GM18861 (cell line): ENCODE data around the gene PDCD4.

Experiments used
- ATAC-seq: cut with Tn5 transposase; IDR thresholded peaks from one replicate; pipeline ENCODE4 v1.9.1; 2021; ENCODE audit not compliant: unreplicated experiment

The PDCD4 gene

DNA sequence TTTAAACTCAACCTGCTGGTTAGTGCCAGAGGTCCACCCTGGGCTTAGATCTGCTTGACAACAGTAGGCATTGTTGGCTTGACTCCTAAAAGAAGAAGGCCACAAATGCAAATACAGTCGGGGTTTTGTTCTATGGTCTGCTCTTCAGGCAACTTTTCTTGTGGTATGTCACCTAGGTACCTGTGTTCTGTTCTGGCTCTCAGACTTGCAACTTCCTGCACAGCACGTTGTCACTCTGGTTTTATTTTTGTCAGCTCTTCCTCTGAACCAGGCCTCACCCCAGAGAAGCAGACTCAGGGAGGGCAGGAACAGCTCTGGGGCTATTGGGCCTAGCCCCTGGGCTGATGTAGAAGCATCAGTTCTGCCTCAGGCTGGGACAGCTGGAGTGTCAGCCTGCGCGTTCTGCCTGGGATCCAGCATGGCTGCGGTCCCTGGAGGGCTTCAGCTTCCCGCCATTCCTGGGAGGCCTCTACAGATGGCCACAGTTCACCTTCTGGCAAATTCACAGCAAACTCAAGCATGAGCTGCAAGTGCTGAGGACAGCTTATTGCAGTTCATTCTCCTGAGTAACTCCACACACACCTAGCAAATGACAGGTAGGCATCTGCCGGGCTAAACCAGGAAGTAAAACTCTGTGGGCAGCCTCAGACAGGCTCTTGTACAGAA lies 11.0 kb upstream of the PDCD4 start:
- peak; percentile 44 for ATAC-seq

DNA sequence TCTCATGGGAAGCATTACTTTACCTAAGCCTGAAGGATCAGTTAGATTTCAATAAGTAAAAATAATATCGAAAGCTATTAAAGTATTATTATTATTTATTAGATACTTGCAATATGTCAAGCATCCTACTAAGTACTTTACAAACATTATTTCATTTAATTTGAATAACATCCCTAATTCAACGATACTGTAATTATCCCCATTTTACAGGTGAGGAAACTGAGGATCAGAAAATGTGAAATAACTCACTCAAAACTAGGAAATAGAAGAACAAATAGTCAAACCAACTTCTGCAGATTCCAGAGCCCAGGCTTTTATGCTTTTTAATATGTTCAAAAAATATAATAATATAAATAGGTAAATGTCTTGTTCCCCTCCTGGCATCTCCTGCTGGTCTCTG lies 10.3 kb upstream of the PDCD4 start:
- no peak for ATAC-seq

DNA sequence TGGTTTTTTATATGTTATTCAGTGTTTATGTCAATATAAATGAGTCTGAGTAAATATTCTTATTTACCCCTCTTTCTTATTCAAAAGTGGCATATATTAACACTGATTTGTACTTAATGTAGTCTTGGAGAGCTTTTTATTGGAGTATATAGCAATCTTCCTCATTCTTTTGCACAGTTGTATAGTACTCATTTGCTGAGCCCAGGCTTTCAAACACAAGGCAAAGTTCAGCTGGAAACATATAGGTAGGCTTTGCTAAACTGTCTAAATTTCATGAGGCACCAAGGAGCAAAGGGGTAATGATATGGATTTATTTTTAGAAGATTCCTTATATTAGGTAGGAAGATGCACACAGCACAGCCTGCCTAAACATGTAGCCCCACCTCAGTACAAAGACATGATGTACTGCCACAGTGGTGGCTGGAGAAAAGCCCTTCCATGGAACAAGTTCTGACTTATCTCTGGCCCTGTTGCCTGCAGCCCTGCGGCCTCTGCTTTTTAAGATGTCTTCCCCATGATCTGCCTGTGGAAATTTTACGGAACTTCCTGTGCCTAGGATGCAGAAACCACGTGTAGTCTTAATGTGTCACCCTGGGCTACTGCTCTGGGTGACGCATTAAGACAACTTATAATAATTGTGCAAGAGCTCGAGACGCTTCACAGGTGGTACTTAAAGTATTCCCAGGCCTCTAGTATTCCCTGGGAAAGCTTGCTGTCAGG lies 9.6 kb upstream of the PDCD4 start:
- no peak for ATAC-seq

DNA sequence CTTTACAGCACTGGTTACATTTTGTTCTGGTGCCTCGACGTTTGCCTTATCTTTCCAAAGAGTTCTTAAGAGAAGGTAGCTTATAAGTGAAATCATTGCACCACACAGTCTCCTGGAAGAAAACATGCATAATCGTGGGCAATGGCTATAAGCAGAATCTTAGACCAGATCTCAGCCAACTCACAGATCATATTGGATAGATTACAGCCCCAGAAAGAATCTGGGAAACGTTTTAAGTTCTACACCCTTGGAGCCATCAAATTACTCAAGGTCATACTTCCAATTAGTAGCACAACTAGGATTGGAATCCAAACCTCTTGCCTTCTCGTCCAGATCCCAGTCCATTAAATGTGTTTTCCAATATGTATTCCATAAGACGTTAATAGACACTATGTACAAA lies 8.8 kb upstream of the PDCD4 start:
- ATAC-seq, result no peak

DNA sequence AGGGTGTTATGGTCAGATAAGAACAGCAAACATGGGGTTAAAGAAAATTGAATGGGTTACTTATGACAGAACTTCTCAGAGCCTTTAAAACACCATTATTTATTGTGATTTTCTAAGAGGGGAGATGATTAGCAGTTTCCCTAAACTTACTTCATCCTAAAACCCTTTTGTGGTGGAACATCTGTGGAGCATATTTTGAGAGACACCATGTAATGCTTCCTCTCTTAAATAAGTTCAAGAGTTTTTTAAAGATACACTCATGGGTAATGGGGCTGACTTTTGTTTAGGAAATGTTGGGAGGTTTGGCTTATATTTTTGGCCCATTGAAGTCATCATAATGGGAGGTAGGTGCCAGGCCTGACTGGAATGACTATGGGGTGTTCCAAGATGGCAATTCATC lies 8.4 kb upstream of the PDCD4 start:
- no peak for ATAC-seq

DNA sequence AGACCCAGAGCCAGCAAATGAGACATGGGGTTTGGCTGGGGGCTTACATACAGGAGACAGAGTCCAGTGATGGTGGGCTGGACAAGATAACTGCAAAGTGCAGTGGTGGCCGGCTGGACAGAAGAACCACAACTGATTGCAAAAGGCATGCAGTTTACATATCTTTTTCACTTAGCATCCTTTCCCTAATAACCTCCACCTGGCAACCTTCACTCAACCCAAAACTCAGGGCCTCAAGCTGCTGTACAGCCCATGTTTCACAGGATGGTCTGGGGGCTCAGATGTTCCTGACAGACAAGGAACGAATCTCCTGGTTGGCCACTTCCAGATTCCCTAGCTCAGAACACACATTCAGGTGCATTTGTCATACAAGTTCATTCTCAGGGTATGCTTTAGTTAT lies 7.8 kb upstream of the PDCD4 start:
- no peak for ATAC-seq

DNA sequence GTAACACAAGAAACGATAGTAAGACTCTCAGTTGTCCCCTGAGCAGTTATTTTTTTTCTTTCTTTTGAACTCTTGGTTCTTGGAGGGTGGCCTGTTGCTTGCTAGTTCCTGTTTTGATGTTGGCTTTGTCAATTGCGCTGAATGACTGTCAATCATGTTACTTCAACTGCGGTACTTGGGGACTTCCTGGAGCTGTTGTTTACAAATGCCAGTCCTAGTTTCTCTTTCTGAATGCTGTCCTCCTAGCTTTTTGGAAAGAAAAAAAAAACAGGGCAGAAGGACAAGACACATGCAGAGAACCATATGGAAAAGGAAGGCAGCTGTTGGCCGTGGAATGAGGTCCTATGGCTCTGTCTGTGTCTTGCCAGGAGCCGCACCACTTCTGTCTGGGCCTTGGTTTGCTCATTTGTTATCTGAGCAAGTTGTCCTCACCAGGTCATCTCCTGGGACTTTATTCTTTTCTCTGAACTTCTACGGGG lies 7.0 kb upstream of the PDCD4 start:
- peak; percentile 61 for ATAC-seq

DNA sequence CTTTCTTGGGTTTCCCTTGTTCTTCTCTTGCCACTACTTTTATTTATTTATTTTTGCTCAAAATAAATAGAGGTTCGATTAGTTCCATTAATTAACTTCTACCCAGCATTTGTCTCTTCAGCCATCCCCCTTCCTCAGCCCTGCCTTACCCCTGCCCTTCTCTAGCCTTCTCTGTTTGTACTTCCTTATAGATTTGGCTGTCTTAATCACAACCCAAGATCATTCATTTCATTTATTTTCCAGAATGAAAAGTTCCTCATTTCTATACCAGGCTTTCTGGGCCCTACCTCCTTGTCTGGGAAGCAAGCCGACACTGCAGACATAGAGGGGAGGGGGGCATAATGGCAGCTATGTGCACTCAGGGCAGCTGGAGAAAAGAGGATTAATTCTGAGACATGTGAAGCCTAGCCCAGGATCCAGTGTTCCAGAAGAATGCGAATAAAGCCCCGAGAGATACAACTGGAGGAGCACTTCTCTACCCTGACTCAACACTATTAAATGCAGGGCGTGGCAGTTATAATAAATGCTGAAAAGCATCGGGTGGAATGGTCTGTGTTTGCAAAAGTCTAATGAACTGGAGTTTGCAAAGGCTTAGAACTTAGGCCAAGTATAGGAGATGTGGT lies 6.4 kb upstream of the PDCD4 start:
- no peak for ATAC-seq

DNA sequence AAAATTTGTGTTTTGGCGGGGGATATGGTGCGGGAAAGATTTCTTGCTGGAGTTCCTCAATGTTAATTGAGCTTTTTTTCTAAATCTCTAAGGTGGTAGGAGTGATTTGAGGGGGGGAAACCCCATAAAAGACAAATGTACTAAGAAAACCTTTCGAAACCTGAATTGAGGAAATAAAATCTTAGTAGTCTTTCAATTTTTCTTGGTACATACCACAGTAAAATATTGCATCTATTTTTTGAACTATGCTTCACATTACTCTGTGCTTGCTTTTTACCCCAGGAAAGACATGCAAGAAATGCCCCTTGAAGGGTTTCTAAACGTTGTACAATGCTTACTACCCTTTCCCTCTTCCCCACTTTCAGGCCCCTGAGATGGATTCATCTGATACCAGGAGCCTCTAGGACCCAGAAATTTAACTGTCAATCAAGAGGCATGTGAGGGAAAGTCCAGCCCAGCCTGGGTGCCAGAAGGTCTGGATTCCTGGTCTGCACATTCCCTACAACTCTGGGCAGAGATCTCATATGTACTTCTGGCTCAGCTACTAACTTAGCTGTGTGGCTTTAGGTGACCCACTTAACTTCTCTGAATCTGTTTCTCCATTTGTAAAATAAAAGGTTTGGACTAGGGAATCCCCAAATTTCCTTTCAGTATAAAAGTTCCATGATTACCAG lies 5.8 kb upstream of the PDCD4 start:
- ATAC-seq, result peak; percentile 22

DNA sequence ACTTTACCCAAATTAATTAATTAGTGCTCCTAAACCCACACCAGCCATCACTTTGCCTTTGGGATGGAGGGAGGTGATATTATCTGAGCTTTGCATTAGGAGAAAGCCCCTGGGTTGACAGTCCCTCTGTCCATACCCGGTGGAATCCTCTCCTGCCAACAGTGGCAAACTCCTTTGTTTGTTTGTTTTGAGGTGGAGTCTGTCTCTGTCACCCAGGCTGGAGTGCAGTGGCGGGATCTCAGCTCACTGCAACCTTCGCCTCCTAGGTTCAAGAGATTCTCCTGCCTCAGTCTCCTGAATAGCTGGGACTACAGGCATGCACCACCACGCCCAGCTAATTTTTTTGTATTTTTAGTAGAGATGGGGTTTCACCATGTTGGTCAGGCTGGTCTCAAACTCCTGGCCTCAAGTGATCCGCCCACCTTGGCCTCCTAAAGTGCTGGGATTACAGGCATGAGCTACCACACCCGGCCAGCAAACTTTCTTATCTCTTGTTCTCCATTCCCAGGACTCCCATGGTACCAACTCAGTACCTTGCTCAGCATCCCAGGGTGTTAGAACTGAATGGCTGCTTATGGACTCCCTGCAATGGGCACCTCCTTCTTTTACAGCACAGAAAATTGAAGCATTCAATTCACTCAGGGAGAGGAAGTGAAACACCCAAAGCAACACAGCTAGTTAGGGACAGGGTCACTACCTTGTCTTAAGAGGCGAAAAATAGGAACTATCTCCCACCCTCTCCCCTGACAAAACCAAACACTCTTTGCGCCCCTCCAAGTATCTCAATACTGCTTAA lies 4.5 kb upstream of the PDCD4 start:
- ATAC-seq, result peak; percentile 28

DNA sequence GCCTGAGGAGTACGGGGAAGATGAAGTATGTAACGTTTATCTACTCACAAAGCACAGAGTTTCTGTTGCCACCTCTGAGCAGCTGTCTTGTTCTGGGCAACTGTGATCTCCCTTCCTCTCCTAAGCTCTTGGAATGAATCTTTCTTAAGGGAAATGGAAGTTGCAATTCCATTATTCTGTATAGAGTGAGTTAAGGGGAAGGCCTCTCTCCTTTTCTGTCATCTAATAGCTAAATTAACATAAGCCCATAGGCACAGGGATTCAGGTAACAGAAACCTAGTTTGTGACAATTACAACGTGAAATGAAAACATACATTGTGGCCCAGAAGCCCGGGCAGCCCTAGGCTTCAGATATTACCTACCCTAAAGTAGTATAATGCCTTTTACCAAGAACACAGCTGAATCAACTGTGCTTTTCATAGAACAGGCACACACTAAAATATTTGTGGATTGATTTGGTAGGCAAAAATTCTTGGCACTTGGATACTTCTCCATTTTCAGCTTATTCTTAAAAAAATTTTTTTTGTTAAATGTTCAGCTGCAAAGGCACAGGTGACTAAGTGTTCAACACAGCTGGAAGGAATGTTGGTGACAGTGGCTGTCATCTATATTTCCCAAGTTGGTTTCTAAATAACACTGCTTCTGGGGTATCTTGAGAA lies 3.8 kb upstream of the PDCD4 start:
- no peak for ATAC-seq

DNA sequence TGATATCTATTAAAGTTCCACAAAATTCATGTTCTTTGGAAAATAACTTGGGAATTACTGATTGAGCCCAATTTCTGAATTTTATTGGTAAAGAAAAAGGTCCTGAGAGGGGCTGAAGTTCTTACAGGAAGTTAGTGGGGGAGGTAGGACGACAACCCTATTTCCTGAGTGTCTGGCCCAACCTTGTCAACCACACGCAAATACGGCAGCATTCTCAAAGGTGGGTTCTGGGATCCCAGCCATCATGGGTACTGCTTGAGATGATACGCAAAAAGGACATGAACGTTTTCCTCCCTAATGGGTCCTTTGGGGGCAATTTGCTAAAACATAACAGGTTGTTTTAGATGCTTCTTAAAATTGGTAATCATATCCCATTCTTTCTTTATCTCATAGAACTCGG lies 2.7 kb upstream of the PDCD4 start:
- no peak for ATAC-seq

DNA sequence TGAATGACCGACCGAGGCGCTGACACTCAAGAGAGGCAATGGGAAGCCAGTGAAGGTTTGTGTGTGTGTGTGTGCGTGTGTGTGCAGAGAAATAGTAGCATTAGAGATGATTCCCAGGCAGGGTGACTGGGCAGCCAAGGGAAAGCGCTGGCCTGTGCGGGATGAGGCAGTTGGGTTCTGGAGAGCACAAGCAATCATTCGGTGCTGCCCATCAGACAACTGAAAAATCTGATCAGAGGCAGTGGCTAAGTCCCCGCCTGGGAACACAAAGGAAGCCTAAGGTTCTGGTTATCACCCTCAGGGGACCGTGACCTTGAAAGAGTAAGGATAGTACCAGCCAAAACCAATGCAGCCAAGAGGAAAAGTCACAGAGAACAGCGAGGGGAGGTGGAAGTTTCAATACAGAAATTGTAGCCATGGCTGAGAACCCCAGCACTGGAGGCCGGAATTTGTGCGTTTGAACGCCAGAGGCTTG lies 868 bp upstream of the PDCD4 start:
- no peak for ATAC-seq

DNA sequence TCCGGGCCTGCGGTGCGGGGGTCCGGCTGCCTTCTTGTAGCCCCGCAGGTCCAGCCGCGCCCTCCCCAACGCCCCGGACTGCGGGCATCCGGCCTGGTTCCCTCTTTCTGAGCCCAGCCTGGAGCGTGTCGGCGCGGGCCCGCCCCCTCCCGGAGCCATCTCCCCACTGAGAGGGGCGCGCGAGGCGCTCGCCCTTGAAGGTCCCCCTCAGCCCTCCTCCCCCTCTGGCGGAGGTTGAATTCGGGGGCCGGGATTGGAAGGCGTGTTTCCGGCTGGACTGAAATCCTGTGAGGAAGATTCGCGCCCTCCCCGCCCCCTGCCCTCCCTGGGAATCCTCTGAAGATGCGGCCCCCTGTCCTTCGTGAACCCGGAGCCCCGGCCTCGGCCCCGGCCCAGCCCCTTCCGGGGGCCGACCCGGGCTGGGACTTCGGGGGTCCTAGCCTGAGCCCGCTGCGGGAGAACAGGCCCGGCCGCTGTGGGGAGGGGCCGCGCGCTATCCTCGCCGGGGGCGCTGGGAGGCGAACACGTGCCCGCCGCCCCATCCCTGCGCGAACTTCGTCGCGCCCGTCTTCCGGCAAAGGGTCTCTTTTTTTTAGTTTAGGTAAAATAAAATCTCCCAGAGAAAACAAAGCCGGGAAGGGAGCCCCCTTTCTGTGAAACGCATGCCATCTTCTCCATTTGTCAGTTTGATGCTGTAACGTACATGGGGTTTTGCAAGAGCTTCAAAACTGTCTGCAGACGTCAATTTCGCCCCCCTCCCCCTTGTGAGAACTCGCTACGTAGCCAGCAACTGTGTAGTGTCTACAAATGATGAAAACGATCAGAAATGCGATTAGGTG lies 636 bp downstream of the PDCD4 start:
- no peak for ATAC-seq

DNA sequence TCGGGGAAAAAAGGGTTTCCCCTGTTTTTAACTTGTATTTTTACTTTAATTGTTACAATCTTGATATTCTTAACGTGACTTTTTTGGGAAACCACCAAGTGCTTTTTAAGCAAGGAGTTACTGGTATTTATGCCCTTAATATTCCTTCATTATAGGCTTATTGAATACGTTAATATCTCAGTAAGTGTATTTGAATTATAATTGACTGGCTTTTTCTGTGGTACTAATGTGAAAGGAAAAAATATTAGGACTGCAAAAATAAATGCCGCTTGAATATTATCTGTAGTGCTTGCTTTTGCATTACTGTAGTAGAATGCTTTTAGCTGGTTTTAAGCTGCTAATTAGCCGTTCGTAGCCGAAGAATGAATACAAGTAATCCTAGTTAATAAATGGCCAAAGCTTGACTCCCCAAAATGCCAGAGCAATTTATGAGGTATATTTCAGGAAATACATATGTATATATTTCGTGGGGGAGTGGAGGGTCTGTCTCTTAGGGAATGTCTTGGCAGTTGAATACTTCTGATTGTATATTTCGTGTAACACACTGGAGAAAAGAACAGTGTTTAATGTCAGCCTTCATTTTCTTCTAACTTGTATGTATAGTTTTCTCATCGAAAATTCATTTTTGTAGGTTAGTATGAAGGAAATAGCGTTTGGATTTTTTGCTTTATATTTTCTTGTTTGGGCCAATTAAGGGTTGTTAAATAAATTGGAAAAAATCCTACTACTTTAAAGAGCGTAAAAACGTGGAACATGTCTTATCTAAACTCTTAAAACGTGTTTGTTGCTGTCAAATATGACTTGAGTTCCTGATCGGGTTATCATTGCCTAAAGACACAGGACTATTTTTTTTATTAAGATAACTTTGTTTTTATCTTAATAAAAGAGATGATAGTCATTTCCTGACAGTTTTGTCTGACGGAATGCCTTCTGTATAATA lies 1.5 kb downstream of the PDCD4 start:
- no peak for ATAC-seq

DNA sequence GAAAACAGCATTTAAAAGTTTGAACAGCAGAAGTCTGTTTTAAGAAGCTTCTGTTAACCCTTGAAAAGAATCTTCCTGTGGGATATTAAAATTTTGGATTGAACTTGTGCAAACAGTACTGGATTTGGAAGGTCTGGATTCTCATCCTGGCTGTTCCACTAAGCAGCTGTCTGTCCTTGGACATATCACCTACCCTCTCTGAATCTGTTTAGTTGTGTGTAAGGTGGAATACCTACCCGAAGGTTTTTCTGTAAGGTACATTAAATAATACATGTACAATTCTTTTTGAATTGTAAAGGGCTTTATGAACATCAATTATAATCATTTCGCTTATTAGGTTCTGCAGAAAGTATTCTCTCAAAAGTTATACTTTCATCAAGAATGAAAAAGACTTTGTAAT lies 2.2 kb downstream of the PDCD4 start:
- ATAC-seq, result no peak

DNA sequence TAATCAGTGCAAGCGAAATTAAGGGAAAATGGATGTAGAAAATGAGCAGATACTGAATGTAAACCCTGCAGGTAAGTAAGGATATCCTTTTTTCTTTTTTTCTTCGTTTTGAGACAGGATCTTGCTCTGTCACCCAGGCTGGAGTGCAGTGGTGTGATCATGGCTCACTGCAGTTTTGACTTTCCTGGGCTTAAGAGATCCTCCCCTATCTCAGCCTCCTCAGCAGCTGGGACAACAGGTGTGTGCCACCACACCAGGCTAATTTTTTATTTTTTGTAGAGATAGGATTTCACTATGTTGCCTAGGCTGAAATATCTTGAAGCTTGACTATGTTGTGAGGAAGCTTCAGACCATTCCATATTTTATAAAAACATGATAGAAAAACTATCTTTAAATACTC lies 4.3 kb downstream of the PDCD4 start:
- ATAC-seq, result no peak

DNA sequence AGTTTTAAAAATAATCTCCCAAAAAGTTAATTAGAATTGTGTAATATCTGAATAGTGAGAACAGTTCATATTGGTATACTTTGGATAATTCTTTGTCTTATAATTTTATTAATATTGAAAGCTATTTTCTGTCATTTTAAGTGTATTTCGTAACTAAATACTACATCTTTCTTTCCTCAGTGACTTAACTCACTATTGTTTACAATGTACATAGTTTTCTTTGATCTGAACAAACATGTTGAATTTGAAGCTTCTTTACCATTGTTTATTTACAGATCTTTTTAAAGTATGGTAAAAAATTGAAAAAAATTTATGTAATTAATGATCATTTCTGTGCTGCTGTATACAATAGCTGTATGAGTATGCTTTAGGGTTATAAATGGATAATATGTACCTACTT lies 5.1 kb downstream of the PDCD4 start:
- no peak for ATAC-seq
